Activated gamma-delta T cell (primary cell): ENCODE measurements around the gene ADIPOR1.

Experiments
- DNase-seq: peaks from one replicate; lab custom pipeline; 2025; lab: John Stamatoyannopoulos, UW

The ADIPOR1 gene

GRCh38 chr1:202968895-202969295 is 10.8 kb upstream of the ADIPOR1 start:
- DNase-seq = no peak

GRCh38 chr1:202968351-202968750 is 10.2 kb upstream of the ADIPOR1 start:
- no peak for DNase-seq

GRCh38 chr1:202967684-202968281 is 9.7 kb upstream of the ADIPOR1 start:
- DNase-seq = no peak

- DNase-seq = no peak
These were observed 8.1 kb upstream of the ADIPOR1 start for GRCh38 chr1:202966006-202966898.

- DNase-seq = no peak
These were observed 7.3 kb upstream of the ADIPOR1 start for GRCh38 chr1:202965422-202965821.

- no peak for DNase-seq
These were observed 6.8 kb upstream of the ADIPOR1 start for GRCh38 chr1:202964791-202965410.

- no peak for DNase-seq
These were observed 3.2 kb upstream of the ADIPOR1 start for GRCh38 chr1:202961220-202961880.

- DNase-seq = no peak
These were observed 1.1 kb upstream of the ADIPOR1 start for GRCh38 chr1:202959276-202959620.

GRCh38 chr1:202958544-202959275 is 598 bp upstream of the ADIPOR1 start:
- DNase-seq = no peak

GRCh38 chr1:202956969-202957368 is 1.1 kb downstream of the ADIPOR1 start:
- DNase-seq = no peak

- DNase-seq = no peak
These were observed 3.9 kb downstream of the ADIPOR1 start for GRCh38 chr1:202954057-202954745.

- DNase-seq = no peak
These were observed 4.7 kb downstream of the ADIPOR1 start for GRCh38 chr1:202953392-202953791.

- no peak for DNase-seq
These were observed 5.3 kb downstream of the ADIPOR1 start for GRCh38 chr1:202952818-202953217.

- no peak for DNase-seq
These were observed 6.0 kb downstream of the ADIPOR1 start for GRCh38 chr1:202952099-202952498.

- DNase-seq = no peak
These were observed 6.7 kb downstream of the ADIPOR1 start for GRCh38 chr1:202951437-202951836.

GRCh38 chr1:202945483-202945882 is 12.6 kb downstream of the ADIPOR1 start:
- DNase-seq = no peak

- DNase-seq = no peak
These were observed 13.6 kb downstream of the ADIPOR1 start for GRCh38 chr1:202944438-202944921.

- DNase-seq = no peak
These were observed 15.7 kb downstream of the ADIPOR1 start for GRCh38 chr1:202942426-202942825.

GRCh38 chr1:202941372-202941771 is 16.7 kb downstream of the ADIPOR1 start:
- no peak for DNase-seq

GRCh38 chr1:202940561-202940960 is 17.6 kb downstream of the ADIPOR1 start:
- DNase-seq = no peak
